ENCODE data around the gene TPGS1. TPM values are rescaled to one million over a fixed set of nuclear protein-coding genes. Genes with fewer than 3 reads are reported as not detected.

TPGS1 gene
- total and polyA plus RNA-seq, 2 donors (not counting 1 experiment from before 2014, with no cell fraction given) = 8.1 to 33.8 TPM

- Histone ChIP-seq H3K4me2 (replicated peaks; ENCODE audit: low read depth, low read length, poor library complexity, severe bottlenecking) (no peak overlapping the region), H3K27me3 (replicated peaks in 1 of 4; ENCODE audit: control extremely low read depth in 1 of 4, control insufficient read depth in 3 of 4, insufficient read depth in 4 of 4, low read length in 3 of 4) (peaks cover 0 to 4% (median 0%) of the 10 kb centered on the region in 4 experiments), H3K27ac (ENCODE audit: low read length in 2 of 2) (no peak overlapping the region), H3K4me3 (ENCODE audit: control extremely low read depth in 1 of 5, extremely low read depth in 1 of 5, insufficient read depth in 1 of 5, low read depth in 2 of 5, low read length in 4 of 5) (no peak overlapping the region), H3K79me2 (ENCODE audit: control insufficient read depth, insufficient read depth, low read length) (no peaks in the 10 kb centered on the region), H3K4me1 (ENCODE audit: control insufficient read depth in 2 of 2, insufficient read depth in 2 of 2, low read length in 2 of 2) (no peaks in the 10 kb centered on the region), H3K36me3 (replicated peaks in 1 of 2; ENCODE audit: control extremely low read depth in 1 of 2, control insufficient read depth in 1 of 2, extremely low read depth in 1 of 2, insufficient read depth in 2 of 2, low read length in 1 of 2) (no peaks in the 10 kb centered on the region), H4K20me1 (ENCODE audit: control insufficient read depth, insufficient read depth, low read length, poor library complexity, severe bottlenecking) (no peaks in the 10 kb centered on the region), H3K9ac (ENCODE audit: low read length) (no peak overlapping the region), H2AFZ (ENCODE audit: insufficient read depth, low read depth, low read length, poor library complexity, severe bottlenecking) (no peak overlapping the region), H3K9me3 (ENCODE audit: control extremely low read depth in 1 of 3, control insufficient read depth in 2 of 3, insufficient read depth in 1 of 3, low read length in 2 of 3) (peaks cover 0 to 13% (median 0%) of the 10 kb centered on the region in 3 donors)
- WGBS (ENCODE audit: insufficient coverage) = 84% methylated on average over 13 of the region's 18 CpGs
- Mint-ChIP-seq H3K4me3 (no peak overlapping the region), H3K9me3 (ENCODE audit: insufficient read depth) (no peaks in the 10 kb centered on the region), H3K27ac (no peak overlapping the region), H3K4me1 (peaks cover under 1% of the 10 kb centered on the region), H3K27me3 (peaks cover 9% of the 10 kb centered on the region)
- ATAC-seq (ENCODE audit: low read depth) (no peak), DNase-seq (no peak)
- POLR2A ChIA-PET = no interaction called here
- TF ChIP-seq EZH2 (IDR thresholded peaks at IDR 0.05; ENCODE audit: borderline replicate concordance, insufficient read depth, low read depth, low read length, poor library complexity, severe bottlenecking) = no peak
- TF ChIP-seq, protein P1, sequence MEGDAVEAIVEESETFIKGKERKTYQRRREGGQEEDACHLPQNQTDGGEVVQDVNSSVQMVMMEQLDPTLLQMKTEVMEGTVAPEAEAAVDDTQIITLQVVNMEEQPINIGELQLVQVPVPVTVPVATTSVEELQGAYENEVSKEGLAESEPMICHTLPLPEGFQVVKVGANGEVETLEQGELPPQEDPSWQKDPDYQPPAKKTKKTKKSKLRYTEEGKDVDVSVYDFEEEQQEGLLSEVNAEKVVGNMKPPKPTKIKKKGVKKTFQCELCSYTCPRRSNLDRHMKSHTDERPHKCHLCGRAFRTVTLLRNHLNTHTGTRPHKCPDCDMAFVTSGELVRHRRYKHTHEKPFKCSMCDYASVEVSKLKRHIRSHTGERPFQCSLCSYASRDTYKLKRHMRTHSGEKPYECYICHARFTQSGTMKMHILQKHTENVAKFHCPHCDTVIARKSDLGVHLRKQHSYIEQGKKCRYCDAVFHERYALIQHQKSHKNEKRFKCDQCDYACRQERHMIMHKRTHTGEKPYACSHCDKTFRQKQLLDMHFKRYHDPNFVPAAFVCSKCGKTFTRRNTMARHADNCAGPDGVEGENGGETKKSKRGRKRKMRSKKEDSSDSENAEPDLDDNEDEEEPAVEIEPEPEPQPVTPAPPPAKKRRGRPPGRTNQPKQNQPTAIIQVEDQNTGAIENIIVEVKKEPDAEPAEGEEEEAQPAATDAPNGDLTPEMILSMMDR (IDR thresholded peaks at IDR 0.05) = no peak
- CTCF ChIA-PET = no interaction called here
- intact Hi-C loops (cut with micrococcal nuclease) = no loop called here
Measured at GRCh38 chr19:525029-525428, 17.7 kb downstream of the TPGS1 start.

- Mint-ChIP-seq H3K27me3 (peaks cover 9% of the 10 kb centered on the region), H3K9me3 (ENCODE audit: insufficient read depth) (no peaks in the 10 kb centered on the region), H3K27ac (no peak overlapping the region), H3K4me1 (peaks cover 3% of the 10 kb centered on the region), H3K4me3 (no peak overlapping the region)
- intact Hi-C loops (cut with micrococcal nuclease) = no loop called here
- no peak overlapping the region for H2AFZ ChIP-seq (ENCODE audit: insufficient read depth, low read depth, low read length, poor library complexity, severe bottlenecking)
- no peaks in the 10 kb centered on the region for H3K36me3 ChIP-seq (replicated peaks in 1 of 2; ENCODE audit: control extremely low read depth in 1 of 2, control insufficient read depth in 1 of 2, extremely low read depth in 1 of 2, insufficient read depth in 2 of 2, low read length in 1 of 2)
- WGBS (ENCODE audit: insufficient coverage) = 83% methylated on average over 12 of the region's 13 CpGs
- no peak overlapping the region for H3K9ac ChIP-seq (ENCODE audit: low read length)
- no peak overlapping the region for H3K4me2 ChIP-seq (replicated peaks; ENCODE audit: low read depth, low read length, poor library complexity, severe bottlenecking)
- H3K79me2 ChIP-seq (ENCODE audit: control insufficient read depth, insufficient read depth, low read length) = no peaks in the 10 kb centered on the region
- DNase-seq (no peak), ATAC-seq (ENCODE audit: low read depth) (no peak)
- H3K4me3 ChIP-seq (ENCODE audit: control extremely low read depth in 1 of 5, extremely low read depth in 1 of 5, insufficient read depth in 1 of 5, low read depth in 2 of 5, low read length in 4 of 5) = no peak overlapping the region
- no peak overlapping the region for H3K27ac ChIP-seq (ENCODE audit: low read length in 2 of 2)
- POLR2A ChIA-PET = no interaction called here
- TF ChIP-seq EZH2 (IDR thresholded peaks at IDR 0.05; ENCODE audit: borderline replicate concordance, insufficient read depth, low read depth, low read length, poor library complexity, severe bottlenecking) = no peak
- TF ChIP-seq, protein P1 (IDR thresholded peaks at IDR 0.05) = no peak
- CTCF ChIA-PET = no interaction called here
- H3K27me3 ChIP-seq (replicated peaks in 1 of 4; ENCODE audit: control extremely low read depth in 1 of 4, control insufficient read depth in 3 of 4, insufficient read depth in 4 of 4, low read length in 3 of 4) = peaks cover 0 to 4% (median 0%) of the 10 kb centered on the region in 4 experiments
- H3K4me1 ChIP-seq (ENCODE audit: control insufficient read depth in 2 of 2, insufficient read depth in 2 of 2, low read length in 2 of 2) = peaks cover 0 to 6% of the 10 kb centered on the region in 2 donors
- no peaks in the 10 kb centered on the region for H4K20me1 ChIP-seq (ENCODE audit: control insufficient read depth, insufficient read depth, low read length, poor library complexity, severe bottlenecking)
- peaks cover 0 to 13% (median 0%) of the 10 kb centered on the region in 3 donors for H3K9me3 ChIP-seq (ENCODE audit: control extremely low read depth in 1 of 3, control insufficient read depth in 2 of 3, insufficient read depth in 1 of 3, low read length in 2 of 3)
Measured at GRCh38 chr19:525857-526419, 18.6 kb downstream of the TPGS1 start.
